ENCODE data around the gene PRDX5.

Gene PRDX5

GRCh38 chr11:64317325-64317960 lies 478 bp upstream of the PRDX5 start, which contains the start of gene TRMT112:
TRMT112 (minus strand) TSS chr11:64317559; CDS start chr11:64317526, 33 bp downstream.
- ChIA-PET POLR2A (interaction anchor here (0.6 to 1.6 kb wide), 19 partner anchors 9 to 1501 kb away, joined by 3 to 14 read pairs (median 4); partner anchors contain the start of genes ESRRA, GPR137, PPP1R14B and STIP1), CTCF (interaction anchor here (0.6 to 10.4 kb wide), 16 partner anchors 8 to 317 kb away, joined by 3 to 111 read pairs (median 4); partner anchors contain the start of genes CATSPERZ, ESRRA and RPS6KA4)
- peak; percentile 90 for DNase-seq (ENCODE audit: low read depth, low spot score)

GRCh38 chr11:64318766-64319761 lies 1.1 kb downstream of the PRDX5 start:
- ChIA-PET CTCF (interaction anchor here (1.3 to 10.4 kb wide), 6 partner anchors 13 to 318 kb away, joined by 3 to 111 read pairs (median 5); partner anchors contain the start of genes CATSPERZ and ESRRA), POLR2A (no interaction called here)
- TF ChIP-seq CTCF (IDR thresholded peaks at IDR 0.05; ENCODE audit: insufficient read depth, low read length, missing control alignments) = no peak
- DNase-seq (ENCODE audit: low read depth, low spot score) = no peak
- peak overlapping the region; percentile 96 for H3K4me3 ChIP-seq (ENCODE audit: low read depth, low read length)

More at GRCh38 chr11:64317325-64317960, 478 bp upstream of the PRDX5 start, which contains the start of gene TRMT112:
- H3K4me3 ChIP-seq (ENCODE audit: low read depth, low read length) = peak within 1 kb of the TSS; percentile 96
- no peak for TF ChIP-seq CTCF (IDR thresholded peaks at IDR 0.05; ENCODE audit: insufficient read depth, low read length, missing control alignments)

- no peak for TF ChIP-seq CTCF (IDR thresholded peaks at IDR 0.05; ENCODE audit: insufficient read depth, low read length, missing control alignments)
- CTCF ChIA-PET = interaction anchor here (1.1 to 10.4 kb wide), 3 partner anchors 11 to 35 kb away, joined by 4 to 111 read pairs (median 4); partner anchors contain the start of genes CATSPERZ and ESRRA
- no peak overlapping the region for H3K4me3 ChIP-seq (ENCODE audit: low read depth, low read length)
- POLR2A ChIA-PET = no interaction called here
- no peak for DNase-seq (ENCODE audit: low read depth, low spot score)
Measured at GRCh38 chr11:64320556-64320955, 2.6 kb downstream of the PRDX5 start.

- POLR2A ChIA-PET = no interaction called here
- DNase-seq (ENCODE audit: low read depth, low spot score) = no peak
- no peak for TF ChIP-seq CTCF (IDR thresholded peaks at IDR 0.05; ENCODE audit: insufficient read depth, low read length, missing control alignments)
- CTCF ChIA-PET = interaction anchor here (1.3 to 5.2 kb wide), 3 partner anchors 12 to 35 kb away, joined by 3 to 27 read pairs (median 25); no protein-coding TSS in a partner anchor
- H3K4me3 ChIP-seq (ENCODE audit: low read depth, low read length) = no peak overlapping the region
Measured at GRCh38 chr11:64321026-64321425, 3.1 kb downstream of the PRDX5 start.

GRCh38 chr11:64321533-64321932 lies 3.6 kb downstream of the PRDX5 start:
- ChIA-PET CTCF (interaction anchor here (1.3 to 5.2 kb wide), 3 partner anchors 12 to 34 kb away, joined by 3 to 27 read pairs (median 25); no protein-coding TSS in a partner anchor), POLR2A (interaction anchor here (0.6 kb wide), 1 partner anchor 107 kb away, joined by 3 read pairs; no protein-coding TSS in a partner anchor)
- TF ChIP-seq CTCF (IDR thresholded peaks at IDR 0.05; ENCODE audit: insufficient read depth, low read length, missing control alignments) = no peak

More at GRCh38 chr11:64321533-64321932, 3.6 kb downstream of the PRDX5 start:
- DNase-seq (ENCODE audit: low read depth, low spot score) = no peak
- H3K4me3 ChIP-seq (ENCODE audit: low read depth, low read length) = no peak overlapping the region

Measured in AG04449 (cell line).